Heart right ventricle (tissue), 16 donors: ENCODE results near the gene RETREG2. TPM values are rescaled to one million over a fixed set of nuclear protein-coding genes. Genes with fewer than 3 reads are reported as not detected.

Experiments used
- ATAC-seq, 8 donors: fragments of 200-7000 bp; cut with Tn5 transposase; one replicate each; pipeline ENCODE4 v1.9.1; 2020; ENCODE audit warnings: mild to moderate bottlenecking in 8 of 8, moderate library complexity in 8 of 8, moderate number of reproducible peaks in 1 of 8
- DNase-seq, 2 donors: peaks; one replicate each; pipeline ENCODE4 v3.0.0-alpha.2; 2020
- H3K27ac ChIP-seq, 10 donors: fragments of 200-600 bp; sonication (generic) in 2 of 10; one replicate each; pipeline versions ENCODE4 v1.5.0 to v1.8.0; 2020 to 2022; ENCODE audit warnings: mild to moderate bottlenecking in 3 of 10
- H3K27me3 ChIP-seq, 7 donors: fragments of 200-600 bp; one replicate each; pipeline ENCODE4 v1.8.0; 2021 to 2022; ENCODE audit warnings: mild to moderate bottlenecking in 2 of 7
- H3K36me3 ChIP-seq, 9 donors: fragments of 200-600 bp; sonication (generic) in 1 of 9; one replicate each; pipeline versions ENCODE4 v1.5.0 to v1.8.0; 2020 to 2022; ENCODE audit warnings: mild to moderate bottlenecking in 2 of 9
- H3K4me1 ChIP-seq, 9 donors: fragments of 200-600 bp; sonication (generic) in 1 of 9; one replicate each; pipeline versions ENCODE4 v1.5.0 to v1.8.0; 2020 to 2022; ENCODE audit warnings: mild to moderate bottlenecking in 4 of 9
- H3K4me3 ChIP-seq, 10 donors: fragments of 200-600 bp; sonication (generic) in 2 of 10; one replicate each; pipeline versions ENCODE4 v1.5.0 to v1.8.0; 2020 to 2022; ENCODE audit warnings: mild to moderate bottlenecking in 7 of 10, moderate library complexity in 2 of 10
- H3K9me3 ChIP-seq, 11 donors: fragments of 200-600 bp in 10 of 11; sonication (generic) in 2 of 11; one replicate each; pipeline versions ENCODE4 v1.5.0 to v1.8.0; 2013 to 2022; ENCODE audit warnings: mild to moderate bottlenecking in 2 of 11, control low read depth in 1 of 11, moderate library complexity in 1 of 11
- CTCF ChIP-seq, 9 donors: fragments of 200-600 bp; sonication (generic) in 2 of 9; IDR thresholded peaks; one replicate each; pipeline versions ENCODE4 v1.5.0 to v1.8.0; 2021 to 2022; ENCODE audit warnings: antibody characterized with exemption in 9 of 9, mild to moderate bottlenecking in 5 of 9, moderate library complexity in 1 of 9
- whole genome bisulfite sequencing, 2 donors: extraction: QIAGEN DNeasy Blood & Tissue Kit; methylation state at CpG; one replicate each; pipeline ENCODE4 v1.1.7; 2013; ENCODE audit warnings: inconsistent platforms in 1 of 2; 5-methylcytosine and 5-hydroxymethylcytosine counted together
- intact Hi-C, 10 donors: fragments of 100-400 bp; cut with DNase I; formaldehyde crosslinking; loops; one replicate each; pipeline versions ENCODE4 v1.11.1 to v1.14.2; 2022
- polyA plus RNA-seq, 2 donors: library from polyadenylated mRNA; stranded (reverse); fragments of 200-250 nt; gene quantifications; one replicate each; pipeline ENCODE4 v1.2.3, GENCODE V29; 2013
- total RNA-seq, 10 donors: library from RNA; stranded (reverse); fragmentation: NEBNext Ultra II Directional in 3 of 10; extraction: Animal tissue kit (Norgen Biotek cat#: 25700) in 3 of 10; gene quantifications; one replicate each; pipeline versions ENCODE4 v1.2.1 to v1.2.4, GENCODE V29; 2021 to 2023
- donor health status: Arrhythmogenic right ventricular cardiomyopathy.
- donor health status: ischemic (EF 13 %, LVEDD 7.1; RV severe dilation, severe dysfunction).
- donor health status: healthy with polysubstance abuse.
- donor health status: DM: no; HTN: yes; CAD: no.
- donor health status: DM: no; HTN: no; CAD: no.
- donor health status: ischemic (EF 25% LVEDD 6.9; RV normal size, moderate dysfunction).
- donor health status: ischemic (EF 25% LVEDD 5.7; RV mildly dilated, moderate dysfunction).
- donor health status: healthy.
- donor health status: DM: yes; HTN: yes; CAD: no.
- donor health status: Ischemic cardiomyopathy.
- donor health status: ischemic (EF 35%, LVEDD 5.7; RV mildly dilated, moderate dysfunction).
- donor health status: nonischemic (EF 11% LVEDD 7.7; RV severe dilation, severe dysfunction).
- donor health status: DM: yes; HTN: yes; CAD: no.
- donor health status: PGD.
- donor health status: ischemic (EF 29% LVEDD 5.4; RV normal size, mild dysfunction).
- donor health status: nonischemic (EF 23%, LVEDD 6.1; RV moderate dilation, normal function).

Gene RETREG2
- total and polyA plus RNA-seq, 12 donors = 11.3 to 47.3 (median 30.6) TPM

GRCh38 chr2:219220652-219221402, 42.8 kb downstream of the RETREG2 start:
- TF ChIP-seq CTCF (IDR thresholded peaks at IDR 0.05) = no peak
- Histone ChIP-seq H3K4me3 (no peak overlapping the region), H3K27me3 (no peaks in the 10 kb centered on the region), H3K4me1 (peaks cover 12 to 45% (median 35%) of the 10 kb centered on the region in 9 donors), H3K36me3 (peaks cover 2 to 72% (median 54%) of the 10 kb centered on the region in 9 donors), H3K27ac (no peak overlapping the region), H3K9me3 (no peaks in the 10 kb centered on the region)
- ATAC-seq = no peak
- WGBS, 2 donors = 87 to 90% methylated on average over 18 to 19 of the region's 19 CpGs
- no peak for DNase-seq
- intact Hi-C loops = loop anchor here in 1 of 10 donors (10.0 kb wide), 1 partner anchor 74 kb away; no protein-coding TSS in a partner anchor

DNA sequence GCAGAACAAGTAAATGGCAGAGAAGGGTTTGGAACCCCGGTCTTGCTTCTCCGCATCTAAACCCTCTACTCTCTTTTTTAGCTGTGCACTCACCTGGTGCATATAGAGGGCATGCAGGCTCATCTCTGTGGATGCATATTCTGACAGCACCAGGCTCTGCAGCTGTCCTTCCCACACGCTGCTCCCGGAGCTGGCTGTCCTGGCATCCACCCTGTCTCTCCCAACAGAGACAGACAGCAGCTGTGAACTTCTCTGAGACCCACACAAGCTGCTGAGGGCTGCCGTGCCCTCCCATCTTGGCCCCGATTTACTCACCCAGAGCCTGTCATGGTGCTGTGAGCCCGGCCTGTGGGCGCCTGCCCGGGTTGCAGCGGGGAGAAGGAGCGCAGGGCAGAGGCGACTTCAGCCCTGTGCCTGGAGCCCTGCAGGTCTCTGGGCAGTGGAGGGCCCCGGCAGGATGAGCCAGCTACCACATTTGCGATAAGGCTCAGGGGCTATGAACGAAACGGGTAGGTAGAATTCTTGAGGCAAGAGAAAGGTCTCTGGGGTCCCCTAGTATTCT, 44.0 kb downstream of the RETREG2 start:
- H3K27me3 ChIP-seq = no peaks in the 10 kb centered on the region
- TF ChIP-seq CTCF (IDR thresholded peaks at IDR 0.05) = no peak
- H3K9me3 ChIP-seq = no peaks in the 10 kb centered on the region
- H3K27ac ChIP-seq = no peak overlapping the region
- WGBS, 2 donors = 93 to 94% methylated on average over 16 of the region's 16 CpGs
- peaks cover 2 to 77% (median 58%) of the 10 kb centered on the region in 9 donors for H3K36me3 ChIP-seq
- no peak for ATAC-seq
- intact Hi-C loops = loop anchor here in 1 of 10 donors (10.0 kb wide), 1 partner anchor 73 kb away; no protein-coding TSS in a partner anchor
- no peak overlapping the region for H3K4me3 ChIP-seq
- peaks cover 12 to 48% (median 33%) of the 10 kb centered on the region in 9 donors for H3K4me1 ChIP-seq
- DNase-seq = no peak

GRCh38 chr2:219223831-219224610, 45.9 kb downstream of the RETREG2 start:
- intact Hi-C loops = loop anchor here in 1 of 10 donors (10.0 kb wide), 1 partner anchor 71 kb away; no protein-coding TSS in a partner anchor
- H3K27ac ChIP-seq = no peak overlapping the region
- no peaks in the 10 kb centered on the region for H3K9me3 ChIP-seq
- DNase-seq (no peak), ATAC-seq (no peak)
- H3K36me3 ChIP-seq = peaks cover 2 to 83% (median 58%) of the 10 kb centered on the region in 9 donors
- no peaks in the 10 kb centered on the region for H3K27me3 ChIP-seq
- peaks cover 13 to 46% (median 29%) of the 10 kb centered on the region in 9 donors for H3K4me1 ChIP-seq
- WGBS, 2 donors = 92 to 94% methylated on average over 31 of the region's 31 CpGs
- TF ChIP-seq CTCF (IDR thresholded peaks at IDR 0.05) = no peak
- H3K4me3 ChIP-seq = no peak overlapping the region

- Histone ChIP-seq H3K36me3 (peaks cover 2 to 74% (median 54%) of the 10 kb centered on the region in 9 donors), H3K4me3 (no peak overlapping the region), H3K9me3 (no peaks in the 10 kb centered on the region), H3K27me3 (no peaks in the 10 kb centered on the region), H3K4me1 (peaks cover 8 to 40% (median 20%) of the 10 kb centered on the region in 9 donors), H3K27ac (no peak overlapping the region)
- 81 to 89% methylated on average over 3 of the region's 3 CpGs for WGBS, 2 donors
- no peak for TF ChIP-seq CTCF (IDR thresholded peaks at IDR 0.05)
- no peak for DNase-seq
- intact Hi-C loops = loop anchor here in 2 of 10 donors (5.0 to 10.0 kb wide), 2 partner anchors 69 to 72 kb away; no protein-coding TSS in a partner anchor
- no peak for ATAC-seq
Observed at GRCh38 chr2:219225350-219225749, 47.3 kb downstream of the RETREG2 start.
